ENCODE measurements around the gene PRKCD.

DNA sequence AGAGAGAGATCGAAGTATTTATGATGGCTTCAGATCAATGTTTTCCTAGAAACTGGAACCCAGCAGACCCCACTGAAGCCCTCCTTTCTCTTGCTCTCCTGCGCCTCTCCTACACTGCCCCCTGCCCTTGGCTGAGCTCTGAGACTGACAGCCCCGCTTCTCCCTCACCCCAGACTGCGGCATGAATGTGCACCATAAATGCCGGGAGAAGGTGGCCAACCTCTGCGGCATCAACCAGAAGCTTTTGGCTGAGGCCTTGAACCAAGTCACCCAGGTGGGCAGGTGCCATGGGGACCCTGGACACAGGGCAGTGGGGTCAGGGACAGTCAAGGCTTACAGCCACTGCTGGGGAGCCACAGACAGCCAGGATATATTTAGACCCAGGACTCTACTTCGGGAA lies 23.7 kb downstream of the PRKCD start:
- no peak for TF ChIP-seq MAX (IDR thresholded peaks at IDR 0.05; ENCODE audit: low read depth, low read length)
- TF ChIP-seq, protein P1, sequence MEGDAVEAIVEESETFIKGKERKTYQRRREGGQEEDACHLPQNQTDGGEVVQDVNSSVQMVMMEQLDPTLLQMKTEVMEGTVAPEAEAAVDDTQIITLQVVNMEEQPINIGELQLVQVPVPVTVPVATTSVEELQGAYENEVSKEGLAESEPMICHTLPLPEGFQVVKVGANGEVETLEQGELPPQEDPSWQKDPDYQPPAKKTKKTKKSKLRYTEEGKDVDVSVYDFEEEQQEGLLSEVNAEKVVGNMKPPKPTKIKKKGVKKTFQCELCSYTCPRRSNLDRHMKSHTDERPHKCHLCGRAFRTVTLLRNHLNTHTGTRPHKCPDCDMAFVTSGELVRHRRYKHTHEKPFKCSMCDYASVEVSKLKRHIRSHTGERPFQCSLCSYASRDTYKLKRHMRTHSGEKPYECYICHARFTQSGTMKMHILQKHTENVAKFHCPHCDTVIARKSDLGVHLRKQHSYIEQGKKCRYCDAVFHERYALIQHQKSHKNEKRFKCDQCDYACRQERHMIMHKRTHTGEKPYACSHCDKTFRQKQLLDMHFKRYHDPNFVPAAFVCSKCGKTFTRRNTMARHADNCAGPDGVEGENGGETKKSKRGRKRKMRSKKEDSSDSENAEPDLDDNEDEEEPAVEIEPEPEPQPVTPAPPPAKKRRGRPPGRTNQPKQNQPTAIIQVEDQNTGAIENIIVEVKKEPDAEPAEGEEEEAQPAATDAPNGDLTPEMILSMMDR (IDR thresholded peaks at IDR 0.05; ENCODE audit: low read depth, low read length), result no peak
- no peak for TF ChIP-seq POLR2A (IDR thresholded peaks at IDR 0.05; ENCODE audit: extremely low read depth, insufficient read length)
- TF ChIP-seq MYC (IDR thresholded peaks at IDR 0.05; ENCODE audit: low read depth, low read length), result no peak

Data from NB4 (cell line).